Esophagus muscularis mucosa (tissue), 4 donors: ENCODE measurements around the gene CUBN.

Experiments used
- EP300 ChIP-seq: sonication (generic); formaldehyde crosslinking; IDR thresholded peaks from one replicate; pipeline ENCODE4 v1.6.1; 2017; ENCODE audit warnings: antibody characterized with exemption
- POLR2A ChIP-seq: fragments of 450-650 bp; IDR thresholded peaks from one replicate; pipeline ENCODE4 v1.6.1; 2017; ENCODE audit warnings: antibody characterized with exemption, moderate library complexity, mild to moderate bottlenecking, low read depth
- POLR2AphosphoS5 ChIP-seq, 2 donors: sonication (generic); formaldehyde crosslinking; IDR thresholded peaks; one replicate each; pipeline ENCODE4 v1.6.1; 2017; ENCODE audit warnings: antibody characterized with exemption in 2 of 2
- TF ChIP-seq, protein P1 (sequence below), 3 experiments: fragments of 200-600 bp in 2 of 3; fragments of 450-650 bp in 1 of 3; sonication (generic) in 2 of 3; IDR thresholded peaks; one replicate each; pipeline ENCODE4 v1.5.1; 2017 to 2019; ENCODE audit warnings: antibody characterized with exemption in 3 of 3, mild to moderate bottlenecking in 2 of 3, moderate library complexity in 1 of 3

DNA sequence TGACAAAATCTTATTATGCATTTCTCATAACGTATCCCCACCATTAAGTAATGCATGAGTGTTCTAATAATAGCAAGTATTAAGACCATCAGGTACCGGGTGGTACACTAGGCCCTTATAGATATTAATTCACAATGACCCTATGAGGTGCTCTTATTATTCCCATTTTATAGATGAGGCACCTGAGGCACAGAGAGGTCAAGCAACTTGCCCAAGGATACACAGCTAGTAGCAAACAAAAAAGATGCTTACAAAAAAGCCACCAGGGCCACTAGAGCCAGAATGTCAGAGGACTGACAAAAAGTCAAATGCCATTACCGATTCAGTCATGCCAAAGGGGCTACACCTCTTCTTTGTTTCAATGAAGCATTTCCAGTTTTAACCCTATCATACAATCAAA is 318.3 kb downstream of the CUBN start:
- TF ChIP-seq, protein P1, sequence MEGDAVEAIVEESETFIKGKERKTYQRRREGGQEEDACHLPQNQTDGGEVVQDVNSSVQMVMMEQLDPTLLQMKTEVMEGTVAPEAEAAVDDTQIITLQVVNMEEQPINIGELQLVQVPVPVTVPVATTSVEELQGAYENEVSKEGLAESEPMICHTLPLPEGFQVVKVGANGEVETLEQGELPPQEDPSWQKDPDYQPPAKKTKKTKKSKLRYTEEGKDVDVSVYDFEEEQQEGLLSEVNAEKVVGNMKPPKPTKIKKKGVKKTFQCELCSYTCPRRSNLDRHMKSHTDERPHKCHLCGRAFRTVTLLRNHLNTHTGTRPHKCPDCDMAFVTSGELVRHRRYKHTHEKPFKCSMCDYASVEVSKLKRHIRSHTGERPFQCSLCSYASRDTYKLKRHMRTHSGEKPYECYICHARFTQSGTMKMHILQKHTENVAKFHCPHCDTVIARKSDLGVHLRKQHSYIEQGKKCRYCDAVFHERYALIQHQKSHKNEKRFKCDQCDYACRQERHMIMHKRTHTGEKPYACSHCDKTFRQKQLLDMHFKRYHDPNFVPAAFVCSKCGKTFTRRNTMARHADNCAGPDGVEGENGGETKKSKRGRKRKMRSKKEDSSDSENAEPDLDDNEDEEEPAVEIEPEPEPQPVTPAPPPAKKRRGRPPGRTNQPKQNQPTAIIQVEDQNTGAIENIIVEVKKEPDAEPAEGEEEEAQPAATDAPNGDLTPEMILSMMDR (IDR thresholded peaks at IDR 0.05), result no peak
- TF ChIP-seq EP300 (no peak), POLR2A (no peak), POLR2AphosphoS5 (IDR thresholded peaks at IDR 0.05) (no peak)
